WTC11 (cell line): ENCODE results near the gene CCL26. TPM values are rescaled to one million over a fixed set of nuclear protein-coding genes. Genes with fewer than 3 reads are reported as not detected.

Source experiments
- ATAC-seq: fragments of 200-7000 bp; cut with Tn5 transposase; 2 replicates; pipeline ENCODE4 v1.10.0; 2021; ENCODE audit warnings: mild to moderate bottlenecking, moderate library complexity
- CTCF ChIA-PET: fragments of 300-600 bp; sonication (Branson Sonifier 250); formaldehyde crosslinking; loops from one replicate; lab custom pipeline; 2021; ENCODE audit warnings: antibody characterized with exemption; lab: Charles Lee
- POLR2A ChIA-PET: fragments of 350-600 bp; sonication (Branson Sonifier 250); formaldehyde crosslinking; loops from one replicate; lab custom pipeline; 2021; ENCODE audit warnings: antibody characterized with exemption; lab: Charles Lee
- DNase-seq: peaks from one replicate; pipeline ENCODE4 v3.0.0; 2021; ENCODE audit warnings: low spot score
- H3K27ac Mint-ChIP-seq: 2 replicates; pipeline ENCODE4 v1.8.0; 2021; ENCODE audit warnings: mixed read lengths
- H3K27me3 Mint-ChIP-seq: 2 replicates; pipeline ENCODE4 v1.8.0; 2021; ENCODE audit warnings: low read depth, mild to moderate bottlenecking, moderate library complexity, mixed read lengths
- H3K36me3 Mint-ChIP-seq: 2 replicates; pipeline ENCODE4 v1.8.0; 2021; ENCODE audit warnings: mixed read lengths
- H3K4me1 Mint-ChIP-seq: 2 replicates; pipeline ENCODE4 v1.8.0; 2022; ENCODE audit warnings: mixed read lengths
- H3K4me3 Mint-ChIP-seq: 2 replicates; pipeline ENCODE4 v1.8.0; 2021; ENCODE audit warnings: mild to moderate bottlenecking, moderate library complexity, mixed read lengths
- H3K9me3 Mint-ChIP-seq: 2 replicates; pipeline ENCODE4 v1.8.0; 2021; ENCODE audit warnings: mixed read lengths
- AFF4 ChIP-seq: sonication (generic); formaldehyde crosslinking; IDR thresholded peaks from 2 replicates; pipeline ENCODE4 v1.8.1; 2023; ENCODE audit warnings: mild to moderate bottlenecking, missing genetic modification reagents, borderline replicate concordance
- ATF3 ChIP-seq: sonication (generic); formaldehyde crosslinking; conservative IDR thresholded peaks from 2 replicates; pipeline ENCODE4 v1.8.1; 2022; ENCODE audit warnings: mild to moderate bottlenecking, missing genetic modification reagents
- ATF6 ChIP-seq: sonication (generic); formaldehyde crosslinking; IDR thresholded peaks from 2 replicates; pipeline ENCODE4 v1.8.1; 2023; ENCODE audit warnings: mild to moderate bottlenecking, missing genetic modification reagents
- ERG ChIP-seq: fragments of 250-450 bp; sonication (Bioruptor Pico); IDR thresholded peaks from 2 replicates; pipeline ENCODE4 v1.8.0; 2021; ENCODE audit warnings: mild to moderate bottlenecking
- HMGXB4 ChIP-seq: sonication (generic); formaldehyde crosslinking; IDR thresholded peaks from 2 replicates; pipeline ENCODE4 v1.8.1; 2023; ENCODE audit warnings: mild to moderate bottlenecking, moderate library complexity, missing genetic modification reagents
- IRF2 ChIP-seq: sonication (generic); formaldehyde crosslinking; IDR thresholded peaks from 2 replicates; pipeline ENCODE4 v1.8.0; 2022; ENCODE audit warnings: low read depth, missing genetic modification reagents, borderline replicate concordance
- KAT7 ChIP-seq: sonication (generic); formaldehyde crosslinking; IDR thresholded peaks from 2 replicates; pipeline ENCODE4 v1.8.1; 2023; ENCODE audit warnings: missing genetic modification reagents, mild to moderate bottlenecking, borderline replicate concordance
- MXD4 ChIP-seq: fragments of 250-450 bp; sonication (Bioruptor Pico); IDR thresholded peaks from 2 replicates; pipeline ENCODE4 v1.8.0; 2021; ENCODE audit warnings: mild to moderate bottlenecking, moderate library complexity, borderline replicate concordance
- NR1H2 ChIP-seq: sonication (generic); formaldehyde crosslinking; IDR thresholded peaks from 2 replicates; pipeline ENCODE4 v1.9.0; 2021; ENCODE audit warnings: mild to moderate bottlenecking, moderate library complexity, missing genetic modification reagents
- OVOL2 ChIP-seq: fragments of 250-450 bp; sonication (Bioruptor Pico); IDR thresholded peaks from 2 replicates; pipeline ENCODE4 v1.9.0; 2021; ENCODE audit warnings: mild to moderate bottlenecking, borderline replicate concordance
- TEAD1 ChIP-seq: sonication (generic); formaldehyde crosslinking; IDR thresholded peaks from 2 replicates; pipeline ENCODE4 v1.8.0; 2022; ENCODE audit warnings: mild to moderate bottlenecking, missing genetic modification reagents
- ZBTB21 ChIP-seq: sonication (generic); formaldehyde crosslinking; IDR thresholded peaks from 2 replicates; pipeline ENCODE4 v1.8.1; 2023; ENCODE audit warnings: mild to moderate bottlenecking, missing genetic modification reagents, borderline replicate concordance
- ZMAT4 ChIP-seq: fragments of 250-450 bp; sonication (Bioruptor Pico); IDR thresholded peaks from 2 replicates; pipeline ENCODE4 v1.9.0; 2021; ENCODE audit warnings: mild to moderate bottlenecking
- ZNF138 ChIP-seq: sonication (generic); formaldehyde crosslinking; conservative IDR thresholded peaks from 2 replicates; pipeline ENCODE4 v1.8.1; 2022; ENCODE audit warnings: mild to moderate bottlenecking, moderate library complexity, missing genetic modification reagents
- ZNF512 ChIP-seq: sonication (generic); formaldehyde crosslinking; IDR thresholded peaks from 2 replicates; pipeline ENCODE4 v1.8.1; 2022; ENCODE audit warnings: missing genetic modification reagents, borderline replicate concordance
- ZNF532 ChIP-seq: fragments of 250-450 bp; sonication (Bioruptor Pico); IDR thresholded peaks from 2 replicates; pipeline ENCODE4 v1.9.0; 2021; ENCODE audit warnings: mild to moderate bottlenecking, borderline replicate concordance
- total RNA-seq: library from RNA; stranded (reverse); gene quantifications from 3 replicates; pipeline ENCODE4 v1.2.3, GENCODE V29; 2021

The CCL26 gene
- total RNA-seq, 1 experiment from 2014 or later: 9.8 TPM

GRCh38 chr7:75725306-75725705 is 46.7 kb downstream of the CCL26 start:
- Mint-ChIP-seq H3K4me1 (peaks cover 18% of the 10 kb centered on the region), H3K27ac (no peak overlapping the region), H3K9me3 (no peaks in the 10 kb centered on the region), H3K4me3 (no peak overlapping the region), H3K36me3 (no peaks in the 10 kb centered on the region), H3K27me3 (no peaks in the 10 kb centered on the region; the same call in 1 of the 2 replicates)
- no peak for DNase-seq
- CTCF ChIA-PET: no interaction called here
- TF ChIP-seq ATF3 (CRISPR knock-in tag) (no peak), HMGXB4 (CRISPR knock-in tag) (no peak), TEAD1 (CRISPR knock-in tag) (no peak), ZNF138 (no peak)
- no peak for ATAC-seq
- POLR2A ChIA-PET: interaction anchor here (0.6 kb wide), 1 partner anchor 268 kb away, joined by 3 read pairs; no protein-coding TSS in a partner anchor

- H3K27ac Mint-ChIP-seq: no peak overlapping the region
- TF ChIP-seq KAT7: no peak
- no peak for TF ChIP-seq OVOL2 (CRISPR knock-in tag)
- no peak for TF ChIP-seq AFF4 (CRISPR knock-in tag)
- TF ChIP-seq ZBTB21 (CRISPR knock-in tag): no peak
- no peak for TF ChIP-seq ERG (CRISPR knock-in tag)
- TF ChIP-seq MXD4 (CRISPR knock-in tag): no peak
- no peak for TF ChIP-seq ZNF512 (CRISPR knock-in tag)
- no peak for TF ChIP-seq ZMAT4 (CRISPR knock-in tag)
- H3K36me3 Mint-ChIP-seq: no peaks in the 10 kb centered on the region
- ChIA-PET POLR2A (no interaction called here), CTCF (interaction anchor here (1.0 kb wide), 1 partner anchor 39 kb away, joined by 3 read pairs; no protein-coding TSS in a partner anchor)
- H3K4me3 Mint-ChIP-seq: no peak overlapping the region
- no peaks in the 10 kb centered on the region for H3K27me3 Mint-ChIP-seq
- ATAC-seq (no peak), DNase-seq (no peak)
- H3K9me3 Mint-ChIP-seq: no peaks in the 10 kb centered on the region
- H3K4me1 Mint-ChIP-seq: peaks cover 8% of the 10 kb centered on the region
Measured at GRCh38 chr7:75723444-75723843, 48.6 kb downstream of the CCL26 start.

- H3K27me3 Mint-ChIP-seq: no peaks in the 10 kb centered on the region
- no peak overlapping the region for H3K4me3 Mint-ChIP-seq
- CTCF ChIA-PET: interaction anchor here (0.6 kb wide), 1 partner anchor 9 kb away, joined by 3 read pairs; no protein-coding TSS in a partner anchor
- POLR2A ChIA-PET: no interaction called here
- no peaks in the 10 kb centered on the region for H3K36me3 Mint-ChIP-seq
- no peak for ATAC-seq
- H3K27ac Mint-ChIP-seq: no peak overlapping the region
- H3K9me3 Mint-ChIP-seq: no peaks in the 10 kb centered on the region
- DNase-seq: no peak
- H3K4me1 Mint-ChIP-seq: no peaks in the 10 kb centered on the region
- TF ChIP-seq ATF6 (CRISPR knock-in tag) (no peak), NR1H2 (CRISPR knock-in tag) (no peak), ZNF532 (CRISPR knock-in tag) (no peak), IRF2 (CRISPR knock-in tag) (no peak)
Measured at GRCh38 chr7:75722373-75722772, 49.6 kb downstream of the CCL26 start.
